Activated CD4-positive, alpha-beta T cell treated with anti-CD3 and anti-CD28 coated beads, Interleukin-2, amount 10 ng/mL, durations not matched to agents 24 days and 14 days (primary cell): ENCODE measurements around the gene QRICH2. TPM values are rescaled to one million over a fixed set of nuclear protein-coding genes. Genes with fewer than 3 reads are reported as not detected.
A peak's percentile ranks its signal among the peaks of the same experiment; 100 is the strongest.

Experiments
- DNase-seq: peaks from one replicate; pipeline ENCODE4 v3.0.0; 2022
- H3K27ac Mint-ChIP-seq: one replicate; pipeline ENCODE4 v1.8.0; 2022; ENCODE audit warnings: mild to moderate bottlenecking, mixed read lengths
- H3K27me3 Mint-ChIP-seq: one replicate; pipeline ENCODE4 v1.8.0; 2022; ENCODE audit warnings: mixed read lengths
- H3K36me3 Mint-ChIP-seq: one replicate; pipeline ENCODE4 v1.8.0; 2022; ENCODE audit warnings: low read depth, mild to moderate bottlenecking, mixed read lengths
- H3K4me1 Mint-ChIP-seq: one replicate; pipeline ENCODE4 v1.8.0; 2021; ENCODE audit warnings: mixed read lengths
- H3K4me3 Mint-ChIP-seq: one replicate; pipeline ENCODE4 v1.8.0; 2022; ENCODE audit warnings: mild to moderate bottlenecking, moderate library complexity, mixed read lengths
- H3K9me3 Mint-ChIP-seq: one replicate; pipeline ENCODE4 v1.8.0; 2021; ENCODE audit warnings: mixed read lengths
- intact Hi-C: fragments of 100-400 bp; cut with micrococcal nuclease; formaldehyde crosslinking; loops from one replicate; pipeline ENCODE4 v1.15.1; 2023
- total RNA-seq: library from RNA; stranded (reverse); gene quantifications from 2 replicates; pipeline ENCODE4 v1.2.3, GENCODE V29; 2022

Gene QRICH2
- total RNA-seq, 1 donor from 2014 or later, result 2.2 TPM

GRCh38 chr17:76278268-76278908 lies 29.7 kb downstream of the QRICH2 start:
- no peaks in the 10 kb centered on the region for H3K27me3 Mint-ChIP-seq
- no peaks in the 10 kb centered on the region for H3K9me3 Mint-ChIP-seq
- H3K27ac Mint-ChIP-seq, result no peak overlapping the region
- no peak overlapping the region for H3K4me3 Mint-ChIP-seq
- intact Hi-C loops, result loop anchor here (5.0 kb wide), 1 partner anchor 136 kb away; the partner anchor contains the start of gene FOXJ1
- peaks cover 13% of the 10 kb centered on the region for H3K4me1 Mint-ChIP-seq
- H3K36me3 Mint-ChIP-seq, result no peaks in the 10 kb centered on the region
- peak; percentile 60 for DNase-seq

DNA sequence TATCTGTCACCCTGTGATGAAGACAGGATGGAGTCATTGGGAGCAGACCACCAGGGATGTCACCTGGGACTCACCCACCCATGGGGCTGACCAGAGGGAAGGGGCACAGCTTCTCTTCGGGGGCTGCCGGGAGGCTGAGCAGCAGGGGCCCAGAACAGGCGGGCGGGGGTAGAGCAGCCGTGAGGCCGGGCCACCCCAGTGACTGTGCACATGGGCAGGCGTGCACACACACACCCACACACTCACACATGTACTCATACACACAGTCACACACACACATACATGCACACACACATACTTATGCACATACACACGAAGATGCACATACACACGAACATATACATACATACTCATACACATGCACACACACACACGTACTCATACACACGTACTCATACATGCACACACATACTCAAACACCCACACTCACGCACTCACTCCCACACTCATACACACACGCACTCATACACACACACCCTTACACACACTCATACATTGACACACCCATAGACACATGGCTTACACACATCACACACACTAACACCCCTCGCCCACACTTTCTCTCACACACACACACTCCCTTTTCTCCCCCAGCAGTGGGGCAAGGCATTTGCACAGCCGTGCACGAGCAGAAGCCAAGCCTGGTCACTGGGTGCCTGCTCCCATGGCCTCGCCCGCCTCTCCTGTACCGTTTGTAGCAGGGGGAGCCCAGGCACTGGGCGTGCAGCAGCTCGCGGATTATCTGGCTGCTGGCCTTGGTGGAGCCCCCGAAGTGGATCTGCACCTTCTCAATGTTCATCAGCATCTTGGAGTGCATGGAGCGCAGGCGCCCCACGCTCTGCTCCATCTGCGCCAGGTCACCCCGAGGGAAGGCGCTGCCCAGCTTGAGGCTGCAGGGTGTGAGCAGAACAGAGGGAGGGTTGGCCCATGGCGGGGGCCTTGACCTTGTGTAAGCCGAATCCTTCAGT lies 30.5 kb downstream of the QRICH2 start:
- peak; percentile 63 for DNase-seq
- no peaks in the 10 kb centered on the region for H3K36me3 Mint-ChIP-seq
- intact Hi-C loops, result loop anchor here (5.0 kb wide), 1 partner anchor 135 kb away; the partner anchor contains the start of gene FOXJ1
- H3K27me3 Mint-ChIP-seq, result no peaks in the 10 kb centered on the region
- no peak overlapping the region for H3K4me3 Mint-ChIP-seq
- H3K27ac Mint-ChIP-seq, result peak overlapping the region; percentile 60
- no peaks in the 10 kb centered on the region for H3K9me3 Mint-ChIP-seq
- peaks cover 21% of the 10 kb centered on the region for H3K4me1 Mint-ChIP-seq

- Mint-ChIP-seq H3K4me3 (no peak overlapping the region), H3K9me3 (no peaks in the 10 kb centered on the region), H3K27me3 (no peaks in the 10 kb centered on the region), H3K36me3 (no peaks in the 10 kb centered on the region), H3K27ac (peak overlapping the region; percentile 60), H3K4me1 (peaks cover 24% of the 10 kb centered on the region)
- intact Hi-C loops, result loop anchor here (5.0 kb wide), 1 partner anchor 134 kb away; the partner anchor contains the start of gene FOXJ1
- peak; percentile 62 for DNase-seq
These were observed 31.4 kb downstream of the QRICH2 start for GRCh38 chr17:76276461-76277299.

- no peaks in the 10 kb centered on the region for H3K9me3 Mint-ChIP-seq
- H3K36me3 Mint-ChIP-seq, result peaks cover 5% of the 10 kb centered on the region
- H3K4me1 Mint-ChIP-seq, result peaks cover 30% of the 10 kb centered on the region
- intact Hi-C loops, result loop anchor here (5.0 kb wide), 1 partner anchor 134 kb away; the partner anchor contains the start of gene FOXJ1
- no peaks in the 10 kb centered on the region for H3K27me3 Mint-ChIP-seq
- H3K4me3 Mint-ChIP-seq, result no peak overlapping the region
- H3K27ac Mint-ChIP-seq, result no peak overlapping the region
- DNase-seq, result peak; percentile 63
These were observed 32.0 kb downstream of the QRICH2 start for GRCh38 chr17:76276069-76276431.

DNA sequence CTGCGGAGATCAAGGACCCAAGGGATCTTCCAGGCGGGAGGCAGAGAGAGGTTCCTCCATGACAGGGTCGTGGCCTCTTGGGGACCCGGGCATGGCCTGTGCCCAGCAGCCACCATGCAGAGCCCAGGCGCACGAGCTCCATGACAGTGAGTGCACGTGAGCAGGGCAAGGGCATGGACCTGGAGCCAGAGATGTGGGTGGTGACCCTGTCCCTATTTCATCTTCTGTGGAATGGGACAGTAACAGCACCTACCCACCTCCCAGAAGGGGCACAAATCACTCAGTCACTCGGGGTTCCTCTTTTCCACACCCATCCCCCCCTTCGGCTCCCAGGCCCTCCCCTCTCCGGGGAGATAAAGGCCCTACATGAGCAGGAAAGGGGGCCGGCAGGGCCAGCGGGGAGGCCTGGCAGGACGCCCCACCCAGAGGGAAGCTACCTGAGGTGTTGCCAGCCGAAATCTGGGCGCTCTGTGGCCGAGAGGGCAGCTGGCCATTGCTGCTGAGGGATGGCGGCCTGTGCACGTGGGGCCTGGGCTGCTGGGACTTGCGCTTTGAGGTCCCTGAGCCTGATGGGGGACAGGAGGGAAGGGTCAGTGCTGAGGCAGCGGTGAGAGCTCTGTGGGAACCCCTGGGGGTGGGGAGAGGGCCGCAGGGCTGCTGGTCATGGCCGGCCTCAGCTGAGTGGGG lies 32.6 kb downstream of the QRICH2 start:
- Mint-ChIP-seq H3K9me3 (no peaks in the 10 kb centered on the region), H3K27ac (peak overlapping the region; percentile 34)
- peak; percentile 65 for DNase-seq

DNA sequence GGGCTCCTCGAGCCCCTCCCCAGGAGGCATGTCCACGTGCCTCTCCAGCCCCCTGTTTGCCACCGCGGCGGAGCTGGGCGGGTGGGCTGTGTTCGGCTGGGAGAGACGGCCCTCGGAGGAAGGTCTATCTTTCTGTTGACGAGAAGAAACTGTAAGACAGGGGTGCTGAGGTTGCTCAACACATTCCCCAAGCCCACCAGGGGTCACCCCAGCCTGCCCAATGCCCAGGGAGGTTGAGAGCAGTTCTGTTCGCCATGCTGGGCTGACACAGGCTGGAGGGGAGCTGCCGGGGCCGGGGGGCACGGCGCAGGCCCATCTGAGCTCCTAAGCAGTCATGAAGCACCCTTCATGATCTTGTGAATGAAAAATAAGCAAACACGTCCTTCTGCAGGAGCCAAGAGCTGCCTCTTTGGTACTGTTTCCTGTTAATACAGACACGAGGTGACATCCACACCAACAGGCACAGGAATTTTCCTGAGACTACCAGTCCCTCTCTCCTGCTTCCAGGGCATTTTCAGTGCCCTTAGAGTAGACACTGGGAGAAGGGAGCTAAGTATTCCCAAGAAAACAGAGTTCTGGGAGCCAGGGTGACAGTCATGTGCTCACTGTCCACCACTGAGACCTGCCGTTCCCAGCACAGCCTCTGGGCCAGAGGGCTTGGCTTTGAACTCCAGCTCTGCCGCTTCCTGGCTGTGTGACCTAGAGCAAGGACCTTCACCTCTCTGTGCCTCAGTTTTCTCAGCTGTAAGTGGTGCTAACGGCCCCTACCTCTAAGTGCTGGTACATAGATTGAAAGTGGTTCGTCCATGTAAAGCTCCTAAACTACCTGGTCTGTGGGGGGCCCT lies 33.7 kb downstream of the QRICH2 start:
- intact Hi-C loops, result loop anchor here (5.0 kb wide), 1 partner anchor 202 kb away; the partner anchor contains the start of genes GALR2 and SRP68
- no peaks in the 10 kb centered on the region for H3K9me3 Mint-ChIP-seq
- H3K27me3 Mint-ChIP-seq, result no peaks in the 10 kb centered on the region
- DNase-seq, result peak; percentile 72
- peaks cover 18% of the 10 kb centered on the region for H3K36me3 Mint-ChIP-seq
- no peak overlapping the region for H3K4me3 Mint-ChIP-seq
- H3K27ac Mint-ChIP-seq, result peak overlapping the region; percentile 96
- peaks cover 43% of the 10 kb centered on the region for H3K4me1 Mint-ChIP-seq

More for the DNA sequence above, 32.6 kb downstream of the QRICH2 start:
- no peak overlapping the region for H3K4me3 Mint-ChIP-seq
- H3K36me3 Mint-ChIP-seq, result peaks cover 10% of the 10 kb centered on the region
- H3K4me1 Mint-ChIP-seq, result peaks cover 35% of the 10 kb centered on the region
- intact Hi-C loops, result loop anchor here (5.0 kb wide), 1 partner anchor 133 kb away; the partner anchor contains the start of gene FOXJ1
- H3K27me3 Mint-ChIP-seq, result no peaks in the 10 kb centered on the region

- peak overlapping the region; percentile 96 for H3K27ac Mint-ChIP-seq
- peaks cover 22% of the 10 kb centered on the region for H3K36me3 Mint-ChIP-seq
- no peaks in the 10 kb centered on the region for H3K27me3 Mint-ChIP-seq
- H3K4me3 Mint-ChIP-seq, result no peak overlapping the region
- H3K9me3 Mint-ChIP-seq, result no peaks in the 10 kb centered on the region
- peaks cover 47% of the 10 kb centered on the region for H3K4me1 Mint-ChIP-seq
- peak; percentile 70 for DNase-seq
- intact Hi-C loops, result loop anchor here (2.0 to 5.0 kb wide), 2 partner anchors 27 to 201 kb away; partner anchors contain the start of genes GALR2 and SRP68
These were observed 34.5 kb downstream of the QRICH2 start for GRCh38 chr17:76273445-76274111.

DNA sequence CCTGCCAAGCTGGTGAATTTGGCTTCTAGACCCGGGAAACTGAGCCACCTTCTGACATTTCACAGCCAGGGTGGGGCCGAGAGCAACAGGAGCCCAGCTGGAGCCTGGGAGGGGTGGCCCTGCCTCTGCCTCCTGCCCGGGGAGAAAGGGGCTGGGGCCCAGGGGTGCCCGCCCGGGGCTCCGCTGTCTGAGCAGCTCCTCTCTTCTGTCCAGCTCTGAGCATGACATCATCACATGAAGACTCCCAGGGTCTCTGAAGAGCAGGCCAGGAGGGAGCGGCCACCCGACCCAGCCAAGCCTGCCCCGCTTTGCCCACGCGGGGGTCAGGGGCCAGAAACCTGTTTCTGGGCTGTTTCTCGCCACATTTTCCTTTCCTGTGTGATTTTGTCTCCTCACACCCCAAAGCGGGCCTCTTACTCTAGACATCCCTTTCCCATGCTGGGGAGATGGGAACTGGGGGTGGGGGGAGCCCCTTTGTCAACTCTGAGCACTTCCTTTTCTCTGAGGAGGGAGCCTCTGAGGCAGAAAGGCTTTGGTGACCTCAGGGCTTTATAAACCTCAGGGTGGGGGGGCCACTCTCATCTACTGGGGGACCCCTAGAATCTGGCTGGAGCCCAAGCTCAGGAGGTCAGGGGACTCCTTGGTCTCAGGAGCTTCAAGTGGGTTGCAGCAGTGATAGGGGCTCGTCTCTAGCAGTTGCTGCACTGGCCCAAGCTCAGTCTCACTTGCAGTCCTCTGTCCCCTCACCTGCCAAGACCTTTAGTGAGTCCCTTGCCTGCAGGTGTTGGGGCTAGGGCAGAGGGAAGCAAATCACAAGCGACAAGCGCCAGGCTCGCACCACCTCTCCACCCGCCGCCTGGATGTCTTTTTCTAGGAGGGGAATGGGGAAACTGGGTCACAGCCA lies 35.3 kb downstream of the QRICH2 start:
- Mint-ChIP-seq H3K4me1 (peaks cover 52% of the 10 kb centered on the region), H3K4me3 (peak overlapping the region; percentile 83), H3K27ac (peak overlapping the region; percentile 96), H3K27me3 (no peaks in the 10 kb centered on the region), H3K36me3 (peaks cover 29% of the 10 kb centered on the region), H3K9me3 (no peaks in the 10 kb centered on the region)
- intact Hi-C loops, result loop anchor here (1.0 to 5.0 kb wide), 4 partner anchors 8 to 200 kb away; partner anchors contain the start of genes GALR2 and SRP68
- DNase-seq, result peak; percentile 82

DNA sequence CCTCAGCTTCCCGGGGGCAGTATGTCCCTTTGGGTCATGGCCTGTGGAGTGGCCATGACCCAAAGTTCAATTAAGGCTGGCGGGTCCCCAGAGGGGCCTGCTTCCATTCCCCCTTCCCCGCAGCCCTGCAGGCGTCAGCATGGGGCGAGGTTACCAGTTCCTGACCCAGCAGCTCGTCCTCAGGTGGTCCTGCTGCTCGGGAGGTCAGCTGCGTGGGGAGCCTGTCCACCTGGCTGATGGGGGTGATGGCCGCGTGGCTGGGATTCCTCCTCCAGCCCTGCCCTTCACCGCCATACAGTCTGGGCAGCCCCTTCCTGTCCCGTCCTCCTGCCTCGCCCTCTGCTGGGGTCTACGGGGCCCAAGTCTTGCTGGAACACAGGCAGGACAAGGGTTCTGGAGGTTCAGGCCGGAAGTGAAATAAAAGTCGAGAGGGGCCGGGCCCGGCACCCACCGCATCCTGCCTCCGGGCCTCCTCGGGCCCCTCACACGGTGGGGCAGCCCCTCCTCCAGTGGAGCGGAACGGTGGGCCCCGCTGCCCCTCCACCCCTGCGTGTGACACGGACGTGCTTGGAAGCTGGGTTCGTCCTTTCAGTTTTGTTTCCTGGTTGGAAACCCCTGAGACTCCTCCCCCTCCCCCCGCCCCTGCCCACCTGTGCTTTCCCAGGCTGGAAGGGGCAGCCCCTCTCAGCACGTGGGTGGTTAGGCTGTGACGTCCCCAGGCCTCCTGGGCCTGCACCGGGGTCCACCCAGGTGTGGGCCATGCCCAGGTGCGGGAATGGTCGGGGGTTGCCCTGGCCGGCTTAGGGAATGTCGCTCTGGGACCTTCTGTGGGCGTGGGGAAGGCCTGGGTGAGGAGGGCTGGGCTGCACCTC lies 36.2 kb downstream of the QRICH2 start:
- Mint-ChIP-seq H3K4me1 (peaks cover 51% of the 10 kb centered on the region), H3K27ac (peak overlapping the region; percentile 96), H3K27me3 (no peaks in the 10 kb centered on the region), H3K36me3 (peaks cover 37% of the 10 kb centered on the region), H3K9me3 (no peaks in the 10 kb centered on the region), H3K4me3 (peak overlapping the region; percentile 83)
- intact Hi-C loops, result loop anchor here (1.0 to 5.0 kb wide), 4 partner anchors 8 to 200 kb away; partner anchors contain the start of genes GALR2 and SRP68
- peak; percentile 92 for DNase-seq
